ENCODE results near the gene HAUS2.

Gene HAUS2

DNA sequence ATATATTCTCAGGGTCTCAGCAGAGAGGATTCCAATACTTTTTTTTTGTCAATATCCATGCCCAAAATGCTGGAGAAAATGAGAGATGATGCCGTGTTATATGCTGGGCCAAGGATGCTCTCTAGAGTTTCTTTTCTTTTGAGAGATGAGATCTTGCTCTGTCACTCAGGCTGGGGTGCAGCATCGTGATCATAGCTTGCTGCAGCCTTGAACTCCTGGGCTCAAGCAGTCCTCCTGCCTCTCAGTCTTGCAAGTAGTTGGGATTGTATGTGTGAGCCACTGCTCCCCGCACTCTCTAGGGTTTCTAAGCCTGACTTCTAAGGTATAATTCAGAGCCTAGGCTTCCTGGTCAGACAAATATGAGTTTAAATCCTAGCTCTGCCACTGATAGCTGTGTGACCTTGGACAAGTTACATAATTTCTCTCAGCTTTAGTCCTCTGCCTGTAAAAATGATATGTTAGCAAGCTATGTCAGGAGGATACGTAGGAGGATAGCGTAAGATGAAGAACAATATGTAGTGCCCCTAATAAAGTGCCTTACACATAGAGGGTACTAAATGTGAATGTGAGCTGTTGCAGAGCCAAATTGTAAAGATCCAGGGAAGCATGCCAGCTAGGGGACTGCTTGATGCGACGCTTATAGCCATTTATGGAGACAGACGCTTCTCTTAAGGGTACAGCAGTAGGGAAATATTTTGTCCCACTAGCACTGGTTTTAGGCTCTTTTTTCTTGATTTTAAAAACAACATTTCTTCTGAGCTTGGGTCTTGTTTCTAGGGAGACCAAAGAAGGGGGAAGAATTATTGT is 34.1 kb downstream of the HAUS2 start:
- TF ChIP-seq, protein P1, sequence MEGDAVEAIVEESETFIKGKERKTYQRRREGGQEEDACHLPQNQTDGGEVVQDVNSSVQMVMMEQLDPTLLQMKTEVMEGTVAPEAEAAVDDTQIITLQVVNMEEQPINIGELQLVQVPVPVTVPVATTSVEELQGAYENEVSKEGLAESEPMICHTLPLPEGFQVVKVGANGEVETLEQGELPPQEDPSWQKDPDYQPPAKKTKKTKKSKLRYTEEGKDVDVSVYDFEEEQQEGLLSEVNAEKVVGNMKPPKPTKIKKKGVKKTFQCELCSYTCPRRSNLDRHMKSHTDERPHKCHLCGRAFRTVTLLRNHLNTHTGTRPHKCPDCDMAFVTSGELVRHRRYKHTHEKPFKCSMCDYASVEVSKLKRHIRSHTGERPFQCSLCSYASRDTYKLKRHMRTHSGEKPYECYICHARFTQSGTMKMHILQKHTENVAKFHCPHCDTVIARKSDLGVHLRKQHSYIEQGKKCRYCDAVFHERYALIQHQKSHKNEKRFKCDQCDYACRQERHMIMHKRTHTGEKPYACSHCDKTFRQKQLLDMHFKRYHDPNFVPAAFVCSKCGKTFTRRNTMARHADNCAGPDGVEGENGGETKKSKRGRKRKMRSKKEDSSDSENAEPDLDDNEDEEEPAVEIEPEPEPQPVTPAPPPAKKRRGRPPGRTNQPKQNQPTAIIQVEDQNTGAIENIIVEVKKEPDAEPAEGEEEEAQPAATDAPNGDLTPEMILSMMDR (IDR thresholded peaks at IDR 0.05; ENCODE audit: insufficient read depth, low read depth, low read length, missing control alignments) = no peak
- H3K4me3 ChIP-seq (ENCODE audit: low read depth, low read length) = no peak overlapping the region
- DNase-seq (ENCODE audit: low read depth) = no peak

DNA sequence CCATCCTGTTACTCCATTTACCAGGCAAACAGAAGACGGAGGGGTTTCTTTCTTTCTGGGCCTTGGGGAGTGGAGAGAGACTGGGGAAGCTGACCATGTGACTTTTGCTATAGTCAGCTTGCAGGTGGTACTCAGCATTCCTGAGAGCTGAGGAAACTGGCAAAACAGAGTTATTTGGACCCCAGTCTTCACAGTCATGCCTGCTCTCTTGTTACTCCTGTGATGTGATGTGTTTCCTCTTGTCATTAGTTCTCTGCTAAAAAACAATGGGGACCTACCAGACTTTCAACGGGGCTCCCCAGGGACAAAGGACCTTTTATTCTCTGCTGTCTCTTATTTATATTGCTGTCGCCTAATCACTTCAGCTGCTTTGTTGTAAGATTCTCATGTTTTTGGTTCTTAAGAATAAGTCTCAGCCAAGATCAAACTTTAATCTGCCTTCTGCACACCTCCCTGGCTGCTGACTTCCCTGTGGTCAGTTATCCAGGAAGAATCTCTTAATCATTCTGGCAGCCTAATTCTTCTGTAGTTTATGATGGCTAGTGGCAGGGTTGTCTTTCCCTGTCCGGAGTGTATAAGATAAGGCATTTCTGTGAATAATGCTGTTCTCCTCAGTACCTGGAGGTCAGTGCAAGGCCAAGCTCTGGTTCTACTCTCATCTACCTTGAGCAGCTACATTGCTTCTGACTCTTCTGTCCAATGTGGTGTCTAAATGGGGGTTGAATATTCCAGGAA is 35.6 kb downstream of the HAUS2 start:
- TF ChIP-seq, protein P1 (IDR thresholded peaks at IDR 0.05; ENCODE audit: insufficient read depth, low read depth, low read length, missing control alignments) = no peak
- no peak overlapping the region for H3K4me3 ChIP-seq (ENCODE audit: low read depth, low read length)
- no peak for DNase-seq (ENCODE audit: low read depth)

DNA sequence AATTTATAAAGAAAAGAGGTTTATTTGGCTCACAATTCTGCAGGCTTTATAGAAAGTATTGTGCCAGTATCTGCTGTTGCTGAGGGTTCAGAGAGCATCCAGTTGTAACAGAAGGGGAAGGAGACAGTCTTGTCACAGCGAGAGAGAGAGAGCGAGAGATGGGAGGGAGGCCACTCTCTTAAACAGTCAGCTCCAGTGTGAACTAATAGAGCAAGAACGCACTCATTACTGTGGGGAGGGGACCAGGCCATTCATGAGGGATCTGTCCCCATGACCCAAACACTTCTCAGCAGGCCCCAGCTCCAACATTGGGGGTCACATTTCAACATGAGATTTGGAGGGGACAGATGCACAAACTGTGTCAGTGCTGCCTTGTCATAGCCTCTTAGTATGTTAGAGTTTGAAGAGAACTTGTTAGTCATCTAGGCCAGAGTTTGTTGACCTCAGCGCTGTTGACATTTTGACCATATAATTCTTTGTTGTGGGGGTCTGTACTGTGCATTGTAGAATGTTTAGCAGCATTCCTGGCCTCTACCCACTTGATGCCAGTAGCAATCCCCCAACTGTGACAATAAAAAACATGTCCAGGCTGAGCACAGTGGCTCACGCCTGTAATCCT is 42.1 kb downstream of the HAUS2 start:
- no peak for DNase-seq (ENCODE audit: low read depth)
- TF ChIP-seq, protein P1 (IDR thresholded peaks at IDR 0.05; ENCODE audit: insufficient read depth, low read depth, low read length, missing control alignments) = no peak
- H3K4me3 ChIP-seq (ENCODE audit: low read depth, low read length) = no peak overlapping the region

DNA sequence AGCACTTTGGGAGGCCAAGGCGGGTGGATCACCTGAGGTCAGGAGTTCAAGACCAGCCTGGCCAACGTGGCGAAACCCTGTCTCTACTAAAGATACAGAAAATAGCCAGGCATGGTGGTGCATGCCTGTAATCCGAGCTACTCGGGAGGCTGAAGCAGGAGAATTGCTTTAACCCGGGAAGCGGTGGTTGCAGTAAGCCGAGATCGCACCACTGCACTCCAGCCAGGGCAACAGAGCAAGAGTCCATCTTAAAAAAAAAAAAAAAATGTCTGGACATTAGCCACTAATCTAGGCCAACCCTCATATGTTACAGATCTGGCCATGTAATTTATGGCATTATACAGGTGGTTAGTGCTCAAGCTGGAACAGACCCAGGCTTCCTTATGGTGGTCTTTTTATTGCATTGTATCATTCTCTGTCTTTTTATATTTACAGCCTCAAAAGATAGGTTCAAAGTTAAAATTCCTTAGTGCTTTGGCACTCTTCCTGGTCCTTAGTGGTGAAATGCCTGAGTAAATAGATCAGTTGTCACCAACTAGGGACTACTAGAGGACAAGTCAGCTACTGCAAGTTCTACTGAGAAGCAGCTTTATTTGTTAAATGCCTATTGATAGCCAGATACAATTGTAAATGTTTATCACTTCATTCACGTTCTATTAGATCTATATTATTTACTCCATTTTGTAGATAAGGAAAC is 42.7 kb downstream of the HAUS2 start:
- H3K4me3 ChIP-seq (ENCODE audit: low read depth, low read length) = no peak overlapping the region
- no peak for DNase-seq (ENCODE audit: low read depth)
- TF ChIP-seq, protein P1 (IDR thresholded peaks at IDR 0.05; ENCODE audit: insufficient read depth, low read depth, low read length, missing control alignments) = peak; percentile 20

DNA sequence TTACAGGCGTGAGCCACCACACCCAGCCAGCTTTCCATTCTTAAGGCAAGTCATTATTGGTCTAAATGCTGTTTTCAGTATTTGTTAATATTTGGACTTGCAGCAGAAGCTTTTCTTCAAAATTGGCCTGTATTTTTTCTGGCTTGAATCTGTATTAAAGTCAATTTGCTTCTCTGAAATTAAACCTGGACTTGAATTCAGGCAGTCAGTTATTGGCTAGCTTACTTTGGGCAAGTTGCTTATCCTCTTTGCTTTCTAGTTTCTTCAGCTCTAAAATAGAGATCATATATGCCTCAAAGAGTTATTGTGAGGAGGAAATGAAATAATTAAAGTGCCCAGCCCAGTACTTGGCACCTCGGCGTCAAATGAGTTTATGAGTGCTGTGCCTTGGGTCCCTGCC is 44.1 kb downstream of the HAUS2 start:
- no peak overlapping the region for H3K4me3 ChIP-seq (ENCODE audit: low read depth, low read length)
- TF ChIP-seq, protein P1 (IDR thresholded peaks at IDR 0.05; ENCODE audit: insufficient read depth, low read depth, low read length, missing control alignments) = no peak
- DNase-seq (ENCODE audit: low read depth) = no peak

DNA sequence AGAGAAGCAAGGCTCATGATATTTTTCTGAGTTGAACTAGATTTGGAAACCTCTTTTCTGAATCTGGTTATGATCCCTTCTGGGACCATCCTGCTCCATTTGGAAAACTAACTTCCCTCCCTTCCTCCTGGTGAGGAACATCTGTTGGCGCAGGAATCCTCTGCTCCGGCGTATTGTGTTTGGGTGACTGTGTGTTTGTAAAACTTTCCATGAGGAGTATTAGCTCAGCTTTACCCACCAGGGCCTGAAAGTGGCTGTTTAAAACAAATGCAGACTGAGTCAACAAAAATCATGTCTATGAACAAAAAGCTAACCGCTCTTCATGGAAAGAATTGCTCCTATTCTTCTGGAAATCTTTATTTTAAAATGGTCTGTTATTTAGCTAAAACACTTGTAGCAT is 44.5 kb downstream of the HAUS2 start:
- no peak for DNase-seq (ENCODE audit: low read depth)
- TF ChIP-seq, protein P1 (IDR thresholded peaks at IDR 0.05; ENCODE audit: insufficient read depth, low read depth, low read length, missing control alignments) = no peak

More for the DNA sequence above, 44.5 kb downstream of the HAUS2 start:
- no peak overlapping the region for H3K4me3 ChIP-seq (ENCODE audit: low read depth, low read length)
